Kidney capillary endothelial cell (primary cell): Measurements from ENCODE around the gene UFC1.

ENCODE experiments used
- DNase-seq: peaks from one replicate; pipeline ENCODE4 v3.0.0-alpha.2; 2018; ENCODE audit warnings: low spot score

UFC1 gene

GRCh38 chr1:161171191-161171590 lies 17.4 kb downstream of the UFC1 start:
- no peak for DNase-seq

- no peak for DNase-seq
Observed at GRCh38 chr1:161171696-161172095, 17.9 kb downstream of the UFC1 start.

GRCh38 chr1:161172349-161172748 lies 18.6 kb downstream of the UFC1 start:
- DNase-seq, result no peak

DNA sequence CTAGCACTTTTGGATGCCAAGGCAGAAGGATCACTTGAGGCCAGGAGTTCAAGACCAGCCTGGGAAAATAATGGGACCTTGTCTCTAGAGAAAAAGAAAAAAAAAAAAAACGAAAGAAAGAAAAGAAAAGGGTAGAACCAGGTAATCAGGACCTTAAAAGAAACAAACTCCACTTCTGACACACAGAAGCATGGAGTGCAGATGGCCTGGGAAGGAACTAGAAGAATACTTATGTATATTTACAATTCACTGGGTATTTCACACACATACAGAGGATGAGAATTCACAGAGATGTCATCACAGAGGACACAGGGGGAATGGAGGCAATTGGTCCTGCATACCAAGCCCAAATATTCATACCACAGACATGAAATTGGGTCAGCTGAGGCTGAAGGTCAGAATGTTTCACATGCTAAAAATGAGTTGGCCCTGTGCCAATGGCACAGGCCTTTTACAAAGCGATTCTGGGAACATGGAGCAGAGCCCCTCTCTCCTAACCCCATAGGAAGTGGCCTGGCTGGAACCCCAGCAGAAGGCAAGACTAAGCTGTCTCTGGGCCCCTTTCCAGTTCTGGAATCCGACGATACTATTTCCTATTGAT lies 19.1 kb downstream of the UFC1 start:
- no peak for DNase-seq

DNA sequence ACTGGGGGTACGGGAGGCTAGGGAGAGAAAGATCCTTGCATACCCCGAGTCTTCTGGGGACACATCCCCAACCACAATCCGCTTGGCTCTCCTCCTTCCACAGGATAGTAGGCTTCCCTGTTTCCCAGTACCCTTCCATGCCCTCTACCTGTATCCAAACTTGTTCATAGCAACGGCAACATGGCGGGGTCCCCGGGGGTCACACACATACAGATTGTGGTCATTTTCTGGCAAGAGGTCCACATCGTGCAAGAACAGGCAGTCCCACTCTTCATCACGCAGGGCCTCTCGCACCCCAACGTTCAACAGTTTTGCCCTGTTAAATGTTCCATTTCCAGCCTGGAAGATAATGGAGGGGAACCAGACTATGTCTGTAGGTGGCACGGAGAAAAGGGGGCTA lies 19.9 kb downstream of the UFC1 start:
- no peak for DNase-seq

GRCh38 chr1:161174911-161175310 lies 21.1 kb downstream of the UFC1 start:
- no peak for DNase-seq

DNA sequence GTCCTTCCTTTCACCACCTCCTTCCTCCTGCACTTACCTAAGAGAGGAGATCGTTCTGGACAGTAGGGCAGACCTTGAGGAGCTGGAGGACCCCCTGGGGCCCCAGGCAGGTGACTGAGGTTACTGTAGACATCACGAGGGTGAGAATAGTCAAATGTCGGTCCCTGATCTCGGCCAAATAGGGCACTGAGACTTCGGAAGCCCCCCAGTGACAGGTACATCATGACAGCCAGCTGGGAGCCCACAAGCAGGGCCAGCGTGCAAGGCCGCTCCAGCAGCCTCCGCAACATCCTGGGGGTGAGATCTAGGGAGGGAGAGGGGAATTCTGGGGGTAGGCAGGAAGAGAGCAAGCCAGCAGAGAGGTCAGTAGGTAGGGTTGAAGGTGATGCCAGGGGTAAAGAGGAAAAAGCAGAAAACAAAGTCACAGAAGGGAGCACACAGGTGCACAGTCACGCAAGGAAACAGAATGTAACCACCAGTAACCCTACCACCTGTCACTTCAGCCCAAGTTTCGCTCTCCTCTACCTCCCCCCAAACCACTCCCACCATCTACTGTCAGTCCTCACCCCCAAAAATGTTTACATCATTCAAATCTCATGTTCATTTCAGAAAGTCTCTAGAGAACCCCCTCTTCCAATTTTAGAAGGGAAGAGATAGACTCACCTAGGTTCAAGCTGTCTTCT lies 22.1 kb downstream of the UFC1 start:
- DNase-seq, result no peak

GRCh38 chr1:161176468-161177111 lies 22.8 kb downstream of the UFC1 start:
- no peak for DNase-seq

DNA sequence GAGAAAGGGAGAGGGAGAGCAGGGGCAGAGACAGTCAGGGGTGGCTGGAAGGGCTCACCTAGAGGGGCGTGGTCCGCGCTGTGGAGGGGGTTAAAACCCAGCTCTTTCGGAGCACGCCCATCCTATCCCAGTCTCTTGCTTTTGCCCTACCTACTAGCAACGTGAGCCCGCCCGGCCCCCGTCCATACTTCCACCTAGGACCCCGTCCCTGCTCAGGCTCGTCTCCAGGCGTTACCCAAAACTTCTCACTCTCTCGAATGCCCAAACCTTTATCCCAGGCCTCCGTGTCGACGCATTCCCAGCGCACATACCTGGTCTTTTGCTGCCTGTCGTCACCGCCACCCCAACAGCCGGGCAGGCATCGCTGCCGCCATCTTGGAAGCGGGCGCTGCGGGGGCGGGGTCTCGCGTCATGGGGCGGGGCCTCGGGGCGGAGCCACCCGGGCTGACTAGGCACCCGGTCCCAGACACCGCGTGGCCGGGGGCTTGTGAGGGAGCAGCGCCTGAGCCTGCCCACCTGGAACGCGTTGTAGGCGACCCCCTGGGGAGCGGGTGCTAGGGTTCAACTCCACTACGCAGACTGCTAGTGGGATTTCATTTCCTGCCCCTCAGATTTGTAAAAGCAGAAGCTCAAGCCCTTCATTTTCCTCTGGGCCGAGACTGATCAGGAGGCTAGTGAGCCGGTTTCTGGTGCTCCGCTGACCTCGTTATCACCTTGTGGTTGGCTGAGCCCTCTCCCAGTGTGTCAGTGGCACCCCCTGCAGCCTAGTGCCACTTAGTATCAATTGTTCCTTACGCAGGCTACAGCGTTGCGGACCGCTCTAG lies 23.5 kb downstream of the UFC1 start, which contains the start of gene B4GALT3:
TSS of gene B4GALT3 (minus strand) at position 396 of the 824 bp plus-strand sequence. CDS start 1,447 bp downstream, outside the sequence.
- no peak for DNase-seq

DNA sequence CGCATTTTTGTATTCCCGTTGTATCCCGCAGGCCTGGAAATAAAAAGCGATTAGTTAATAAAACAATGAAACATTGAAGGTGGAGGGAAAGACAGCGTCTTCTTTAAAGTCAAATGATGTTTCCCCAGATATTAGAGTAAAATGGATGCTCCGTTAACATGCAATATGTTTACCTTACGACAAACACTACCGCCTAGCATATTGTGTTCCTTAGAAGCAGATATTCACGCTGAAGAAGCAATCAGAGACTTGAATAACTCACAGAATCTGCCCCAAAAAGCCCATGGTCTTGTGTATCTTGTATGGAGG lies 24.1 kb downstream of the UFC1 start:
- DNase-seq, result no peak

DNA sequence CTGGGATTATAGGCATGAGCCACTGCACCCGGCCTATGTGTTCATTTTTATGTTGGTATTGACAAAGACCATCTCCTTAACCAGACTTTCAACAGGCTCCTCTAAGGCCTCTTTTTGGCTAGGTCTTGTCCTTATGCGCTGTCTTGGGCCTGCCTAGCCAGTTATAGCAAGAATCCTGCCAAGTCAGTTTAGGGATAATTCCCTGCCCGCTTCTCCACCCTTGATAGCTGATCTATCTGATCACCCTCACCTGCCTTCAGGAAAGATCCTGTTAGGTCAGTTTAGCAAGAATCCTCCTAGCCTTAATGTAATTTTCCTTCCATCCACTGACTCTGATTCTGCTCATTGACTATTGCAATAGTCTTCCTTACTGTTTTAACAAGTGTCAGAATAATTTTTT lies 25.9 kb downstream of the UFC1 start:
- DNase-seq, result no peak

GRCh38 chr1:161180639-161181038 lies 26.9 kb downstream of the UFC1 start:
- no peak for DNase-seq

- DNase-seq, result no peak
Observed at GRCh38 chr1:161182214-161182613, 28.4 kb downstream of the UFC1 start.

DNA sequence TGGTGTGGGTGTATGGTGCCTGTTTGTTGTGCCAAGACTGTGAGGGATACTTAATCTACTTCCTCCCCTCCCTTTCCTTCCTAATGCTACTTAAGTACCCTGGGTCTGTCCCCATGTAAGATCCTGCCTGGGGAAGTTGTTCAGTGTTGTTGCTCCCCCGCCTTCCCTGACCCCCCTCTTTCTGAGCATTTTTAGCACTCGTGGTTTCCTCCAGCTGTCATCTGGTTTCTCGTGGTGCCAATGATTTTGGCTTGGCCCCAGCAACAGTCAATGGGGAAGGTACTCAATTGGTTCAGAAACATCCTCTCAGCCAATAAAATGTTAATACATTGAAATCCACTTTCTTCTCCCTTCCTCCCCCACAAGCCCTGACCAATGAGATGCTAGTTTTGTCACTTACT lies 31.5 kb downstream of the UFC1 start:
- DNase-seq, result peak; percentile 92

- no peak for DNase-seq
Observed at GRCh38 chr1:161185732-161186311, 32.0 kb downstream of the UFC1 start.

DNA sequence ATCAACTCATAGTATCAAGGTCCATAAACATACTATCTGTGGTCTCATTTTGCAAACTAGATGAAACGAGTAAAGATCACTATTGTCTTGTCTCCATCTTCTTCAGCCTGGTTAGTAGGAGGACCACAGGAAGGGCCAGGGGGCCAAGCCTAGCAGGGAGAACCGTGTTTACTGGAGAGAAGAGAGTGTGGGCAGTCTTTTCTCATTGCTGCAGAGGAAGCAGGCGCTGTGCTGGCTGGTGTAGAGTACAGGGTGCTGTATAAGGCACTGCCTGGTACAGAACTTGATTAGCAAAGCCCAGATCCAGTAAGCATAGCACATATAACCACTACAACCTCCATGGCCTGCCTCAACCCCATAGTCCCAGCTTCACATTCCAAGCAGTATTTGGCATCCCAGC lies 33.5 kb downstream of the UFC1 start:
- no peak for DNase-seq

DNA sequence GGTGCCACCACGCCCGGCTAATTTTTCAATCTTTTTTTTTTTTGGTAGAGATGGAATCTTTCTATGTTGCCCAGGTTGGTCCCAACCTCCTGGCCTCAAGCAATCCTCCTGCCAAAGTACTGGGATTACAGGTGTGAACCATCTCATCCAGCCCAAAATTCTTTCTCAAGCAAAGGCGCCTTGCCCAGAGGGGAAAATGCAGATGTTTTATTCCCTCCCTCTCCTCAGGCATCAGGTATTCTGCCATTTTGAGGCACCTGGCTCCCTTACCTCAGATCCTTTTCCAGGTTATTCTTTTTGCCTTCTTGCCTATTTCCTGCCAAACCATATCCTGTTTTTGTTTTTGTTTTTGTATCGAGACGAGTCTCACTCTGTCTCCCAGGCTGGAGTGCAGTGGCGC lies 34.6 kb downstream of the UFC1 start:
- no peak for DNase-seq

- no peak for DNase-seq
Observed at GRCh38 chr1:161189036-161189435, 35.3 kb downstream of the UFC1 start.

DNA sequence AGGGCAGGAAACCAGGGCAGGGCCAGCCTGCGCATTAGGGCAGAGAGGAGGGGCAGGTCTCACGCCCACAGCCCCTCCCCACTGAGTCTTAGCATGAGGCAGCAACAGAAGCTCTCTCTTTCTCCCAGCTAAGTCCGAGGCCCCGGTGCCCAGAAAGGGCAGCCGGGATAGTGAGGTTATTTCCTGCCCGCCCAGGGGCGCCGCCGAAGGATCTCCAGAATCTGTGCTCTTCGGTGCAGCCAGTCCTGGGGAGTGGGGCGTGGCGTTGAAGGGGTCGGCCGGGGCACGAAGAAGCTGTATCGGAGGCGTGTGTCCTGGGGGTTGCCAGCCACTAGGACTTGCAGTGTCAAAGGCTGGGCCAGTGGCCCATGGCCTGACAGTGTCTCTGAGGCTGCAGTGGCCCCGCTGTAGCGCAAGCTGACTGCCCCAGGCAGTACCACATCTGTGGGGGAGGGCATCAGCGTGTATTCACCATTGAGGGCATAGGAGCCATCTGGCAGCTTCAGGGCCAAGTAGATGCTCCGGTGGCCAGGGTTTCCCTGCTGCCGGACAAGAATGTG lies 37.3 kb downstream of the UFC1 start:
- no peak for DNase-seq

- DNase-seq, result no peak
Observed at GRCh38 chr1:161191971-161192370, 38.2 kb downstream of the UFC1 start.

DNA sequence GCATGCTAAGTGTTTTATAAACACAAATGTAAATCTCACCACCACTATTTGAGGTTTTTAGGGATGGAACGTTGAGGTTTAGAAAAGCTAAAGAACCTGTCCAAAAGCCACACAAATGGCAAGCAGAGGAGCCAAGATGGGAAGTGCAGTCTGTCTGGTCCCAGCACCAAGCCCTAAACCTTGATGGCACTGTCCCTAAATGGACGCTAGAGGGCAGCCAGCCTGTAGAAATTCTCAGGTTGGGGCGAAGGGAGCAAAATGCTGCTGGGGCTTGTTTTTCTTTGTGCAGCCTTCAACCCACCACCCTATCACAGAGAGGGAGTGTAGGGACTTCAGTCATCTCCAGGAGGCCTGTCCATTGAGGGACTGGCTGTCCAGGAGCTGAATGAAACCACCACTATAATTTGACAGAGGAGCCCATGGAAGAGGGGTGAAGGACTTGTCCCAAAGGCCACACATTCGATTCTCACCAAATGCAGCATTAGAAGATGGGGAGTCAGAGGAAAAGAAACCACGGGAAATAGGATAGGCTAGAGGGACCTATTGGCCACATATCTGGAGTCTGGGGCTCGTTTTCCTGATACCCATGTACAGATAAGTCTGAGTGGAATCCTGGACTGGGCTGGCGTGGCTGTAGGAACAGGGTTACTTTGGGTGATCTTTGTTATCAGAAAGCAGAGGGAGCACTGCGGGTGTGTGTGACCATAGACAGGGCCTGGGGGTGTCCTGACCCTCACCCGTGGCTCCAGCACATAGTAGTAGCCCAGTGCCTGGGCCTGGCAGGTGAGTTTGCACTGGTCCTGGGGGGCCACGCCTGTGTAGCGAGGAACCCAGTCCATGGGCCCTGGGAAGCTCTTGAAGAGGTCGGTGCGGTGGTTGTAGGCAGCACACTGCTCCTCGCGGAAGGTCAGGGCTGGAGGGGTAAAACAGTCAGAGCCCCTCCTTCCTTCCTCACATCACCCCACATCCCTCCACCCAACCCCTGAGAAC lies 39.0 kb downstream of the UFC1 start:
- DNase-seq, result peak; percentile 73
